HCT116 (cell line): ENCODE measurements around the gene NDUFA3. TPM values are rescaled to one million over a fixed set of nuclear protein-coding genes. Genes with fewer than 3 reads are reported as not detected.

ENCODE experiments used
- ATAC-seq: fragments of 200-7000 bp; cut with Tn5 transposase; 2 replicates; pipeline ENCODE4 v1.9.1; 2020; ENCODE audit warnings: mild to moderate bottlenecking, moderate library complexity
- BruUV-seq: library from RNA; stranded (reverse); fragments of 400-500 nt; replicated peaks from 2 replicates; lab custom pipeline; 2021; lab: Mats Ljungman, UMichigan
- CTCF ChIA-PET: fragments of 300-600 bp; sonication (Branson Sonifier 250); formaldehyde crosslinking; loops from one replicate; lab custom pipeline; 2021; ENCODE audit warnings: antibody characterized with exemption; lab: Charles Lee
- POLR2A ChIA-PET: fragments of 300-600, 350-600 bp; sonication (Branson Sonifier 250); formaldehyde crosslinking; loops from one replicate; lab custom pipeline; 2021; ENCODE audit warnings: antibody characterized with exemption; lab: Charles Lee
- RAD21 ChIA-PET, 2 experiments: fragments of 300-600 bp; sonication (Branson Sonifier 250); formaldehyde crosslinking; loops; one replicate each; lab custom pipeline; 2023; ENCODE audit warnings: low total read pairs in 2 of 2; ENCODE audit not compliant: uncharacterized antibody in 2 of 2, unreplicated experiment in 2 of 2, low non-redundant PET in 1 of 2; lab: Charles Lee
- DNase-seq: peaks from one replicate; pipeline ENCODE4 v3.0.0-alpha.2; 2010; ENCODE audit warnings: low read depth, low spot score
- H2AFZ ChIP-seq: fragments of 200-600 bp; shearing (Covaris generic), sonication (generic); 2 replicates; pipeline ENCODE4 v1.6.1; 2017; ENCODE audit warnings: low read depth, mixed run types, mixed read lengths, antibody characterized with exemption, low read length; ENCODE audit not compliant: poor library complexity, severe bottlenecking
- H3K27ac ChIP-seq: 2 replicates; pipeline ENCODE4 v1.5.1; 2012; ENCODE audit warnings: low read depth, low read length
- H3K27me3 ChIP-seq: fragments of 200-600 bp; sonication (generic); 2 replicates; pipeline ENCODE4 v1.6.1; 2016; ENCODE audit warnings: mixed run types, low read length, mixed read lengths; ENCODE audit not compliant: insufficient read depth
- H3K36me3 ChIP-seq, 2 experiments: fragments of 200-500 bp in 1 of 2; fragments of 200-600 bp in 1 of 2; sonication (Bioruptor generic) in 1 of 2; sonication (generic) in 1 of 2; 2 replicates each; pipeline versions ENCODE4 v1.5.1 to v1.6.1; 2014 to 2016; ENCODE audit warnings: low read length in 2 of 2, inconsistent platforms in 1 of 2, mixed read lengths in 1 of 2, mixed run types in 1 of 2; ENCODE audit not compliant: insufficient read depth in 2 of 2, control insufficient read depth in 1 of 2
- H3K4me1 ChIP-seq, 2 experiments: fragments of 200-600 bp in 1 of 2; sonication (generic) in 1 of 2; 2 replicates each; pipeline versions ENCODE4 v1.5.1 to v1.6.1; 2012 to 2017; ENCODE audit warnings: low read length in 2 of 2, inconsistent platforms in 1 of 2, mild to moderate bottlenecking in 1 of 2, mixed read lengths in 1 of 2, mixed run types in 1 of 2, moderate library complexity in 1 of 2; ENCODE audit not compliant: insufficient read depth in 2 of 2, control insufficient read depth in 1 of 2
- H3K4me2 ChIP-seq: fragments of 200-600 bp; sonication (generic); 2 replicates; pipeline ENCODE4 v1.6.1; 2017; ENCODE audit warnings: mixed run types, low read length, mixed read lengths
- H3K4me3 ChIP-seq, 2 experiments: fragments of 200-600 bp in 1 of 2; sonication (generic) in 1 of 2; replicated peaks in 1 of 2; 2 replicates each; pipeline ENCODE4 v1.5.1; 2011 to 2016; ENCODE audit warnings: low read length in 2 of 2, control low read depth in 1 of 2, low read depth in 1 of 2, mild to moderate bottlenecking in 1 of 2, mixed read lengths in 1 of 2, mixed run types in 1 of 2
- H3K79me2 ChIP-seq: fragments of 200-600 bp; sonication (generic); 2 replicates; pipeline ENCODE4 v1.6.1; 2017; ENCODE audit warnings: mild to moderate bottlenecking, mixed run types, low read length, moderate library complexity, mixed read lengths; ENCODE audit not compliant: insufficient read depth
- H3K9ac ChIP-seq: fragments of 200-600 bp; sonication (generic); 2 replicates; pipeline ENCODE4 v1.6.1; 2016; ENCODE audit warnings: low read length, mixed read lengths
- H3K9me2 ChIP-seq: fragments of 200-600 bp; sonication (generic), shearing (Covaris generic); 2 replicates; pipeline ENCODE4 v1.6.1; 2017; ENCODE audit warnings: mixed run types, mild to moderate bottlenecking, moderate library complexity; ENCODE audit not compliant: insufficient read depth
- H3K9me3 ChIP-seq, 2 experiments: fragments of 200-500 bp in 1 of 2; fragments of 200-600 bp in 1 of 2; sonication (Bioruptor generic) in 1 of 2; sonication (generic) in 1 of 2; 2 replicates each; pipeline ENCODE4 v1.6.1; 2014 to 2017; ENCODE audit warnings: low read length in 2 of 2, mixed read lengths in 2 of 2, inconsistent platforms in 1 of 2, low read depth in 1 of 2, mild to moderate bottlenecking in 1 of 2, mixed run types in 1 of 2, moderate library complexity in 1 of 2; ENCODE audit not compliant: control insufficient read depth in 1 of 2, insufficient read depth in 1 of 2
- H4K20me1 ChIP-seq: fragments of 200-600 bp; sonication (generic), shearing (Covaris generic); 2 replicates; pipeline ENCODE4 v1.6.1; 2017; ENCODE audit warnings: mixed run types, mild to moderate bottlenecking, moderate library complexity; ENCODE audit not compliant: insufficient read depth
- CBX3 ChIP-seq: IDR thresholded peaks from 2 replicates; pipeline ENCODE4 v1.6.1; 2012; ENCODE audit warnings: low read depth
- CEBPB ChIP-seq: IDR thresholded peaks from 2 replicates; pipeline ENCODE4 v1.6.1; 2012; ENCODE audit warnings: low read depth
- CTCF ChIP-seq, 3 experiments: fragments of 200-600 bp in 1 of 3; sonication (generic) in 1 of 3; IDR thresholded peaks in 2 of 3; conservative IDR thresholded peaks in 1 of 3; 2 replicates each; pipeline ENCODE4 v1.5.1; 2012 to 2017; ENCODE audit warnings: low read depth in 2 of 3, low read length in 2 of 3, antibody characterized with exemption in 1 of 3, borderline replicate concordance in 1 of 3, control low read depth in 1 of 3, mild to moderate bottlenecking in 1 of 3, mixed read lengths in 1 of 3, mixed run types in 1 of 3, moderate library complexity in 1 of 3; ENCODE audit not compliant: insufficient read depth in 1 of 3
- EZH2phosphoT487 ChIP-seq: fragments of 200-600 bp; IDR thresholded peaks from 2 replicates; pipeline ENCODE4 v1.6.1; 2018; ENCODE audit warnings: antibody characterized with exemption, borderline replicate concordance
- FOSL1 ChIP-seq: IDR thresholded peaks from 2 replicates; pipeline ENCODE4 v1.6.1; 2012; ENCODE audit warnings: low read depth
- JUND ChIP-seq: IDR thresholded peaks from 2 replicates; pipeline ENCODE4 v1.6.1; 2012
- MAX ChIP-seq: IDR thresholded peaks from 2 replicates; pipeline ENCODE4 v1.6.1; 2012
- RAD21 ChIP-seq: IDR thresholded peaks from 2 replicates; pipeline ENCODE4 v1.6.1; 2012; ENCODE audit warnings: low read depth, mild to moderate bottlenecking
- SIN3A ChIP-seq: IDR thresholded peaks from 2 replicates; pipeline ENCODE4 v1.6.1; 2012; ENCODE audit warnings: low read depth
- SP1 ChIP-seq: IDR thresholded peaks from 2 replicates; pipeline ENCODE4 v1.6.1; 2012; ENCODE audit warnings: low read depth
- YY1 ChIP-seq: IDR thresholded peaks from 2 replicates; pipeline ENCODE4 v1.6.1; 2011; ENCODE audit warnings: low read length, low read depth, moderate library complexity, mild to moderate bottlenecking; ENCODE audit not compliant: insufficient replicate concordance; ENCODE audit errors: extremely low read depth
- ZBTB33 ChIP-seq: IDR thresholded peaks from 2 replicates; pipeline ENCODE4 v1.6.1; 2011; ENCODE audit warnings: mild to moderate bottlenecking, low read length, moderate library complexity; ENCODE audit not compliant: insufficient replicate concordance; ENCODE audit errors: extremely low read depth
- ZFX ChIP-seq: fragments of 450-650 bp; IDR thresholded peaks from 2 replicates; pipeline ENCODE4 v1.6.1; 2017
- intact Hi-C: fragments of 100-400 bp; cut with micrococcal nuclease; formaldehyde crosslinking; loops from 2 replicates; pipeline ENCODE4 v1.10.0; 2022
- total RNA-seq: library from RNA; stranded (reverse); gene quantifications from one replicate; pipeline ENCODE4 v1.2.1, GENCODE V29; 2021; ENCODE audit not compliant: unreplicated experiment
- TF ChIP-seq, protein P1 (sequence below): IDR thresholded peaks from 2 replicates; pipeline ENCODE4 v1.6.1; 2012; ENCODE audit warnings: low read depth
- TF ChIP-seq, protein P2 (sequence below): IDR thresholded peaks from 2 replicates; pipeline ENCODE4 v1.6.1; 2012

Gene NDUFA3
- total RNA-seq, 1 experiment from 2014 or later: 149 TPM

DNA sequence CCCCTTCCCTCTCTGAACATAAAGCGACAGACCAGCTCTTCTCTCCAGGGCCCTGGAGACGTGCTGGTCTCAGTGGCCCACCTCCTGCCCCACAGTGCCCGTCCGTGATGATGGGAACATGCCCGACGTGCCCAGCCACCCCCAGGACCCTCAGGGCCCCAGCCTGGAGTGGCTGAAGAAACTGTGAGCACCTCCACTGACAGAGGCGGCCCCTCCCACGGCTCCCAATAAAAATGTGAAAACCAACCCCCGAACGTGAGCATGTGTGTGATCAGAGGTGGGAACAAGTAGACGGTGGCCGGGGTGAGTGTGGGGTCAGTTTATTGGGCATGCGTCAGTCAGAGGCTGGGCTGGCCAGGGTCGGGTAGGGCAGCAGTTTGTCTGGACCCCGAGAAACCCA lies 4.1 kb downstream of the NDUFA3 start:
- H3K27ac ChIP-seq: no peak overlapping the region
- peaks cover 28 to 29% of the 10 kb centered on the region in 2 experiments; a peak in 3 of 4 replicates for H3K36me3 ChIP-seq
- H3K4me3 ChIP-seq: no peak overlapping the region
- no peak overlapping the region for H2AFZ ChIP-seq
- H3K4me1 ChIP-seq: peaks cover 0 to 5% of the 10 kb centered on the region in 2 experiments; a peak in 1 of 4 replicates
- no peaks in the 10 kb centered on the region for H3K27me3 ChIP-seq
- H4K20me1 ChIP-seq: no peaks in the 10 kb centered on the region
- TF ChIP-seq ZBTB33 (no peak), EZH2phosphoT487 (no peak), CBX3 (no peak), JUND (no peak), CEBPB (no peak), FOSL1 (no peak), SIN3A (no peak), YY1 (no peak), ZFX (no peak), RAD21 (no peak), MAX (no peak), SP1 (no peak), CTCF (IDR thresholded peaks at IDR 0.05 in 2 of 3, conservative IDR thresholded peaks at IDR 0.05 in 1 of 3; ENCODE audit: borderline replicate concordance in 1 of 3, insufficient read depth in 1 of 3, low read depth in 2 of 3, low read length in 2 of 3) (no peak)
- TF ChIP-seq, protein P1, sequence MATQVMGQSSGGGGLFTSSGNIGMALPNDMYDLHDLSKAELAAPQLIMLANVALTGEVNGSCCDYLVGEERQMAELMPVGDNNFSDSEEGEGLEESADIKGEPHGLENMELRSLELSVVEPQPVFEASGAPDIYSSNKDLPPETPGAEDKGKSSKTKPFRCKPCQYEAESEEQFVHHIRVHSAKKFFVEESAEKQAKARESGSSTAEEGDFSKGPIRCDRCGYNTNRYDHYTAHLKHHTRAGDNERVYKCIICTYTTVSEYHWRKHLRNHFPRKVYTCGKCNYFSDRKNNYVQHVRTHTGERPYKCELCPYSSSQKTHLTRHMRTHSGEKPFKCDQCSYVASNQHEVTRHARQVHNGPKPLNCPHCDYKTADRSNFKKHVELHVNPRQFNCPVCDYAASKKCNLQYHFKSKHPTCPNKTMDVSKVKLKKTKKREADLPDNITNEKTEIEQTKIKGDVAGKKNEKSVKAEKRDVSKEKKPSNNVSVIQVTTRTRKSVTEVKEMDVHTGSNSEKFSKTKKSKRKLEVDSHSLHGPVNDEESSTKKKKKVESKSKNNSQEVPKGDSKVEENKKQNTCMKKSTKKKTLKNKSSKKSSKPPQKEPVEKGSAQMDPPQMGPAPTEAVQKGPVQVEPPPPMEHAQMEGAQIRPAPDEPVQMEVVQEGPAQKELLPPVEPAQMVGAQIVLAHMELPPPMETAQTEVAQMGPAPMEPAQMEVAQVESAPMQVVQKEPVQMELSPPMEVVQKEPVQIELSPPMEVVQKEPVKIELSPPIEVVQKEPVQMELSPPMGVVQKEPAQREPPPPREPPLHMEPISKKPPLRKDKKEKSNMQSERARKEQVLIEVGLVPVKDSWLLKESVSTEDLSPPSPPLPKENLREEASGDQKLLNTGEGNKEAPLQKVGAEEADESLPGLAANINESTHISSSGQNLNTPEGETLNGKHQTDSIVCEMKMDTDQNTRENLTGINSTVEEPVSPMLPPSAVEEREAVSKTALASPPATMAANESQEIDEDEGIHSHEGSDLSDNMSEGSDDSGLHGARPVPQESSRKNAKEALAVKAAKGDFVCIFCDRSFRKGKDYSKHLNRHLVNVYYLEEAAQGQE: no peak
- TF ChIP-seq, protein P2, sequence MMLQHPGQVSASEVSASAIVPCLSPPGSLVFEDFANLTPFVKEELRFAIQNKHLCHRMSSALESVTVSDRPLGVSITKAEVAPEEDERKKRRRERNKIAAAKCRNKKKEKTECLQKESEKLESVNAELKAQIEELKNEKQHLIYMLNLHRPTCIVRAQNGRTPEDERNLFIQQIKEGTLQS: no peak
- ChIA-PET CTCF (no interaction called here), POLR2A (interaction anchor here (1.5 kb wide), 1 partner anchor 8 kb away, joined by 3 read pairs; no protein-coding TSS in a partner anchor), RAD21 (no interaction called here)
- no TSS peak for BruUV-seq
- no peak overlapping the region for H3K9ac ChIP-seq
- no peaks in the 10 kb centered on the region for H3K9me3 ChIP-seq
- intact Hi-C loops: no loop called here
- peaks cover 34% of the 10 kb centered on the region for H3K79me2 ChIP-seq
- H3K9me2 ChIP-seq: no peaks in the 10 kb centered on the region
- no peak overlapping the region for H3K4me2 ChIP-seq
- DNase-seq: no peak
- ATAC-seq: no peak
